Neuronal stem cell (in vitro differentiated cells): ENCODE measurements around the gene THRAP3.
"Not testable (repeated sequence)": the region's sequence is repeated elsewhere in the genome, so short reads cannot be mapped to it uniquely, and the experiment has no call there.

Source experiments
- DNase-seq: peaks from one replicate; pipeline ENCODE4 v3.0.0-alpha.2; 2013; ENCODE audit warnings: low spot score
- H2AFZ ChIP-seq: one replicate; pipeline ENCODE4 v1.6.1; 2013; ENCODE audit warnings: mild to moderate bottlenecking, low read length, inconsistent platforms
- H2AK5ac ChIP-seq: 2 replicates; pipeline ENCODE4 v1.6.1; 2013; ENCODE audit warnings: low read depth, mild to moderate bottlenecking, inconsistent platforms, low read length, moderate library complexity, mixed read lengths
- H2BK120ac ChIP-seq: 2 replicates; pipeline ENCODE4 v1.6.1; 2013; ENCODE audit warnings: low read depth, mild to moderate bottlenecking, inconsistent platforms, low read length, moderate library complexity, mixed read lengths
- H2BK12ac ChIP-seq: one replicate; pipeline ENCODE4 v1.6.1; 2013; ENCODE audit warnings: low read length, inconsistent platforms
- H2BK15ac ChIP-seq: 2 replicates; pipeline ENCODE4 v1.6.1; 2013; ENCODE audit warnings: mild to moderate bottlenecking, low read length, inconsistent platforms, mixed read lengths
- H2BK5ac ChIP-seq: one replicate; pipeline ENCODE4 v1.6.1; 2013; ENCODE audit warnings: inconsistent platforms, mild to moderate bottlenecking, low read length, moderate library complexity
- H3K14ac ChIP-seq: one replicate; pipeline ENCODE4 v1.6.1; 2013; ENCODE audit warnings: low read length, inconsistent platforms
- H3K18ac ChIP-seq: 2 replicates; pipeline ENCODE4 v1.6.1; 2013; ENCODE audit warnings: low read length, inconsistent platforms
- H3K23ac ChIP-seq: 2 replicates; pipeline ENCODE4 v1.6.1; 2013; ENCODE audit warnings: low read depth, mild to moderate bottlenecking, mixed read lengths, low read length, inconsistent platforms; ENCODE audit not compliant: poor library complexity
- H3K27ac ChIP-seq: replicated peaks from 3 replicates; pipeline ENCODE4 v1.5.1; 2013; ENCODE audit warnings: low read length, inconsistent platforms
- H3K27me3 ChIP-seq, 3 experiments: 2 replicates each; pipeline ENCODE4 v1.6.1; 2013; ENCODE audit warnings: low read length in 3 of 3, mild to moderate bottlenecking in 2 of 3, inconsistent platforms in 1 of 3, low read depth in 1 of 3, mixed read lengths in 1 of 3, moderate library complexity in 1 of 3; ENCODE audit not compliant: control insufficient read depth in 3 of 3, insufficient read depth in 3 of 3
- H3K36me3 ChIP-seq, 2 donors: replicated peaks in 1 of 2; 2 replicates each; pipeline ENCODE4 v1.6.1; 2013; ENCODE audit warnings: low read length in 2 of 2; ENCODE audit not compliant: control insufficient read depth in 2 of 2, insufficient read depth in 2 of 2
- H3K4ac ChIP-seq: 2 replicates; pipeline ENCODE4 v1.6.1; 2013; ENCODE audit warnings: inconsistent platforms, mild to moderate bottlenecking, low read length, moderate library complexity
- H3K4me1 ChIP-seq, 2 donors: 1 replicate in 1 of 2; 2 replicates in 1 of 2; pipeline ENCODE4 v1.6.1; 2013; ENCODE audit warnings: low read length in 2 of 2, low read depth in 1 of 2; ENCODE audit not compliant: control insufficient read depth in 2 of 2, insufficient read depth in 1 of 2
- H3K4me2 ChIP-seq: one replicate; pipeline ENCODE4 v1.6.1; 2013; ENCODE audit warnings: mild to moderate bottlenecking, low read length, inconsistent platforms; ENCODE audit not compliant: insufficient read depth, poor library complexity, severe bottlenecking
- H3K4me3 ChIP-seq, 2 donors: 2 replicates each; pipeline ENCODE4 v1.5.1; 2013; ENCODE audit warnings: low read length in 2 of 2, mild to moderate bottlenecking in 2 of 2, inconsistent platforms in 1 of 2, moderate library complexity in 1 of 2
- H3K79me1 ChIP-seq: one replicate; pipeline ENCODE4 v1.6.1; 2013; ENCODE audit warnings: low read depth, mild to moderate bottlenecking, inconsistent platforms, low read length, moderate library complexity
- H3K9ac ChIP-seq: one replicate; pipeline ENCODE4 v1.6.1; 2013; ENCODE audit warnings: mild to moderate bottlenecking, low read depth, low read length, inconsistent platforms; ENCODE audit not compliant: poor library complexity
- H3K9me3 ChIP-seq, 2 donors: replicated peaks in 1 of 2; 2 replicates each; pipeline versions ENCODE3 to v1.6.1; 2013; ENCODE audit warnings: low read length in 2 of 2, mild to moderate bottlenecking in 2 of 2, inconsistent platforms in 1 of 2, low read depth in 1 of 2, mixed read lengths in 1 of 2, moderate library complexity in 1 of 2; ENCODE audit not compliant: control insufficient read depth in 2 of 2, insufficient read depth in 1 of 2
- H4K8ac ChIP-seq: one replicate; pipeline ENCODE4 v1.6.1; 2013; ENCODE audit warnings: low read depth, mild to moderate bottlenecking, inconsistent platforms, low read length, moderate library complexity
- H4K91ac ChIP-seq: one replicate; pipeline ENCODE4 v1.6.1; 2013; ENCODE audit warnings: low read length, low read depth, mild to moderate bottlenecking, inconsistent platforms; ENCODE audit not compliant: poor library complexity
- WGBS, 2 donors: extraction: QIAGEN DNeasy Blood & Tissue Kit; methylation state at CpG; one replicate each; pipeline ENCODE4 v1.1.7; 2013; ENCODE audit warnings: missing lambda C conversion rate in 2 of 2, mixed read lengths in 1 of 2; ENCODE audit not compliant: insufficient read length in 2 of 2, insufficient replicate concordance in 1 of 2; ENCODE audit errors: extremely low coverage in 2 of 2; 5-methylcytosine and 5-hydroxymethylcytosine counted together

THRAP3 gene

GRCh38 chr1:36217670-36218069 is 6.6 kb upstream of the THRAP3 start:
- H4K8ac ChIP-seq = no peak overlapping the region
- H2BK120ac ChIP-seq = no peak overlapping the region
- no peaks in the 10 kb centered on the region for H3K27me3 ChIP-seq
- H3K23ac ChIP-seq = no peak overlapping the region
- no peak overlapping the region for H2AK5ac ChIP-seq
- H3K9me3 ChIP-seq = no peaks in the 10 kb centered on the region
- no peak overlapping the region for H3K9ac ChIP-seq
- H4K91ac ChIP-seq = no peak overlapping the region
- WGBS, 2 donors = no CpG with 5 or more reads among the region's 2 CpGs
- no peak overlapping the region for H2BK12ac ChIP-seq
- H3K4me1 ChIP-seq = no peaks in the 10 kb centered on the region
- H3K36me3 ChIP-seq = no peaks in the 10 kb centered on the region
- H3K4ac ChIP-seq = no peak overlapping the region
- H2BK5ac ChIP-seq = no peak overlapping the region
- peak overlapping the region; percentile 32 for H2AFZ ChIP-seq
- no peaks in the 10 kb centered on the region for H3K79me1 ChIP-seq
- no peak overlapping the region for H3K27ac ChIP-seq
- H3K4me3 ChIP-seq = no peak overlapping the region
- H3K14ac ChIP-seq = no peak overlapping the region
- no peak overlapping the region for H3K18ac ChIP-seq
- no peak overlapping the region for H2BK15ac ChIP-seq
- no peak for DNase-seq
- no peak overlapping the region for H3K4me2 ChIP-seq

- not testable (repeated sequence) for H3K23ac ChIP-seq, H2AK5ac ChIP-seq, H4K91ac ChIP-seq, H3K14ac ChIP-seq, H4K8ac ChIP-seq, H2BK5ac ChIP-seq, H3K18ac ChIP-seq, H3K4me3 ChIP-seq, H2BK120ac ChIP-seq, H3K79me1 ChIP-seq, H3K9ac ChIP-seq, H2BK12ac ChIP-seq, DNase-seq, H3K4ac ChIP-seq, H3K4me2 ChIP-seq, H3K9me3 ChIP-seq, H3K27ac ChIP-seq, H2BK15ac ChIP-seq, H3K4me1 ChIP-seq, H3K27me3 ChIP-seq, H2AFZ ChIP-seq
- H3K36me3 ChIP-seq = peaks cover 3 to 17% of the 10 kb centered on the region in 2 donors
- no CpG with 5 or more reads among the region's 7 CpGs for WGBS, 2 donors
These were observed 2.3 kb upstream of the THRAP3 start for GRCh38 chr1:36221901-36222300.

- H3K79me1 ChIP-seq = peaks cover 4% of the 10 kb centered on the region
- no peak overlapping the region for H2AK5ac ChIP-seq
- peak overlapping the region in 1 of 2 donors; percentile 59 for H3K4me3 ChIP-seq
- no CpG with 5 or more reads among the region's 33 CpGs for WGBS, 2 donors
- no peak overlapping the region for H3K4me2 ChIP-seq
- no peak for DNase-seq
- H3K4ac ChIP-seq = no peak overlapping the region
- no peak overlapping the region for H2BK5ac ChIP-seq
- H3K23ac ChIP-seq = no peak overlapping the region
- no peak overlapping the region for H2BK120ac ChIP-seq
- H3K9ac ChIP-seq = no peak overlapping the region
- peaks cover 8 to 24% of the 10 kb centered on the region in 2 donors for H3K36me3 ChIP-seq
- H2AFZ ChIP-seq = peak overlapping the region; percentile 78
- no peak overlapping the region for H4K8ac ChIP-seq
- H3K14ac ChIP-seq = no peak overlapping the region
- no peak overlapping the region for H2BK15ac ChIP-seq
- H3K4me1 ChIP-seq = peaks cover 6 to 8% of the 10 kb centered on the region in 2 donors
- no peaks in the 10 kb centered on the region for H3K9me3 ChIP-seq
- no peak overlapping the region for H3K27ac ChIP-seq
- no peak overlapping the region for H3K18ac ChIP-seq
- H2BK12ac ChIP-seq = peak overlapping the region; percentile 54
- H3K27me3 ChIP-seq = no peaks in the 10 kb centered on the region
- no peak overlapping the region for H4K91ac ChIP-seq
These were observed 1.5 kb upstream of the THRAP3 start for GRCh38 chr1:36222481-36223380.

GRCh38 chr1:36223381-36223995 is 755 bp upstream of the THRAP3 start:
- no peak for DNase-seq
- H3K27me3 ChIP-seq = no peaks in the 10 kb centered on the region
- no peak overlapping the region for H3K14ac ChIP-seq
- no peak overlapping the region for H3K4ac ChIP-seq
- peak overlapping the region; percentile 39 for H3K23ac ChIP-seq
- no peak overlapping the region for H2AK5ac ChIP-seq
- no peaks in the 10 kb centered on the region for H3K9me3 ChIP-seq
- WGBS, 2 donors = no CpG with 5 or more reads among the region's 16 CpGs
- peak overlapping the region; percentile 88 for H3K4me2 ChIP-seq
- H4K8ac ChIP-seq = no peak overlapping the region
- peaks cover 8 to 31% of the 10 kb centered on the region in 2 donors for H3K36me3 ChIP-seq
- peak overlapping the region; percentile 38 for H3K18ac ChIP-seq
- no peak overlapping the region for H2BK12ac ChIP-seq
- no peak overlapping the region for H4K91ac ChIP-seq
- no peak overlapping the region for H2BK120ac ChIP-seq
- peaks cover 4% of the 10 kb centered on the region for H3K79me1 ChIP-seq
- peaks cover 6 to 8% of the 10 kb centered on the region in 2 donors for H3K4me1 ChIP-seq
- H2BK5ac ChIP-seq = no peak overlapping the region
- H2AFZ ChIP-seq = peak overlapping the region; percentile 78
- peak overlapping the region; percentile 74 for H3K27ac ChIP-seq
- no peak overlapping the region for H3K9ac ChIP-seq
- H2BK15ac ChIP-seq = no peak overlapping the region
- H3K4me3 ChIP-seq = peak overlapping the region; percentile 59 to 84
